Uterus (tissue), 2 donors: ENCODE measurements around the gene DTX2.
"Not testable (repeated sequence)": the region's sequence is repeated elsewhere in the genome, so short reads cannot be mapped to it uniquely, and the experiment has no call there.

Source experiments
- POLR2A ChIP-seq, 2 donors: fragments of 450-650 bp; IDR thresholded peaks; one replicate each; pipeline ENCODE4 v1.6.1; 2016; ENCODE audit warnings: antibody characterized with exemption in 2 of 2, mild to moderate bottlenecking in 1 of 2, moderate library complexity in 1 of 2
- TF ChIP-seq, protein P1 (sequence below), 4 experiments: fragments of 200-600 bp in 2 of 4; fragments of 450-650 bp in 2 of 4; sonication (generic) in 2 of 4; IDR thresholded peaks; one replicate each; pipeline ENCODE4 v1.5.1; 2016 to 2019; ENCODE audit warnings: antibody characterized with exemption in 4 of 4, mild to moderate bottlenecking in 2 of 4, moderate library complexity in 1 of 4

DNA sequence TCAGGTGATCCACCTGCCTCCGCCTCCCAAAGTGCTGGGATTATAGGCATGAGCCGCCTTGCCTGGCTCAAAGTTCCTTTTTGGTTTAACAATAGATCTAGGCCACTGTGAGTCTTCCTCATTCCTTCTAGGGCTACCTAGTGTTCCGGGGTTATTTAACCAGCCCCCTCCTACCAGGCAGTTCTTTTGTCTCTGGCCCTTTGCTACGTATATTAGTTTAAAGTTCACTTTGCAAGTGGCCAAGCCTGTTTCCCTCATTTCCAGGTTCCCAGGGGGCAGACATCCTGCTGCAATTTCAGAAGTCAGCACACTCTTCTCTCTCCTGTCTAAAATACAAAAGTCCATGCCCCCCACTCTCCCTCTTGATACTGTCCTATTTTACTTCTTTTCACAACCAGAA, 3.0 kb upstream of the DTX2 start:
- TF ChIP-seq, protein P1, sequence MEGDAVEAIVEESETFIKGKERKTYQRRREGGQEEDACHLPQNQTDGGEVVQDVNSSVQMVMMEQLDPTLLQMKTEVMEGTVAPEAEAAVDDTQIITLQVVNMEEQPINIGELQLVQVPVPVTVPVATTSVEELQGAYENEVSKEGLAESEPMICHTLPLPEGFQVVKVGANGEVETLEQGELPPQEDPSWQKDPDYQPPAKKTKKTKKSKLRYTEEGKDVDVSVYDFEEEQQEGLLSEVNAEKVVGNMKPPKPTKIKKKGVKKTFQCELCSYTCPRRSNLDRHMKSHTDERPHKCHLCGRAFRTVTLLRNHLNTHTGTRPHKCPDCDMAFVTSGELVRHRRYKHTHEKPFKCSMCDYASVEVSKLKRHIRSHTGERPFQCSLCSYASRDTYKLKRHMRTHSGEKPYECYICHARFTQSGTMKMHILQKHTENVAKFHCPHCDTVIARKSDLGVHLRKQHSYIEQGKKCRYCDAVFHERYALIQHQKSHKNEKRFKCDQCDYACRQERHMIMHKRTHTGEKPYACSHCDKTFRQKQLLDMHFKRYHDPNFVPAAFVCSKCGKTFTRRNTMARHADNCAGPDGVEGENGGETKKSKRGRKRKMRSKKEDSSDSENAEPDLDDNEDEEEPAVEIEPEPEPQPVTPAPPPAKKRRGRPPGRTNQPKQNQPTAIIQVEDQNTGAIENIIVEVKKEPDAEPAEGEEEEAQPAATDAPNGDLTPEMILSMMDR (IDR thresholded peaks at IDR 0.05), result not testable (repeated sequence)
- TF ChIP-seq POLR2A (IDR thresholded peaks at IDR 0.05), result not testable (repeated sequence)
